CD4-positive, alpha-beta T cell treated with Interleukin-17A for 4 hours (primary cell): ENCODE results near the gene PSMG4.
A peak's percentile ranks its signal among the peaks of the same experiment; 100 is the strongest.

Source experiments
- DNase-seq: peaks from one replicate; pipeline ENCODE4 v3.0.0-alpha.2; 2020; ENCODE audit warnings: mixed read lengths

The PSMG4 gene, protein sequence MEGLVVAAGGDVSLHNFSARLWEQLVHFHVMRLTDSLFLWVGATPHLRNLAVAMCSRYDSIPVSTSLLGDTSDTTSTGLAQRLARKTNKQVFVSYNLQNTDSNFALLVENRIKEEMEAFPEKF

DNA sequence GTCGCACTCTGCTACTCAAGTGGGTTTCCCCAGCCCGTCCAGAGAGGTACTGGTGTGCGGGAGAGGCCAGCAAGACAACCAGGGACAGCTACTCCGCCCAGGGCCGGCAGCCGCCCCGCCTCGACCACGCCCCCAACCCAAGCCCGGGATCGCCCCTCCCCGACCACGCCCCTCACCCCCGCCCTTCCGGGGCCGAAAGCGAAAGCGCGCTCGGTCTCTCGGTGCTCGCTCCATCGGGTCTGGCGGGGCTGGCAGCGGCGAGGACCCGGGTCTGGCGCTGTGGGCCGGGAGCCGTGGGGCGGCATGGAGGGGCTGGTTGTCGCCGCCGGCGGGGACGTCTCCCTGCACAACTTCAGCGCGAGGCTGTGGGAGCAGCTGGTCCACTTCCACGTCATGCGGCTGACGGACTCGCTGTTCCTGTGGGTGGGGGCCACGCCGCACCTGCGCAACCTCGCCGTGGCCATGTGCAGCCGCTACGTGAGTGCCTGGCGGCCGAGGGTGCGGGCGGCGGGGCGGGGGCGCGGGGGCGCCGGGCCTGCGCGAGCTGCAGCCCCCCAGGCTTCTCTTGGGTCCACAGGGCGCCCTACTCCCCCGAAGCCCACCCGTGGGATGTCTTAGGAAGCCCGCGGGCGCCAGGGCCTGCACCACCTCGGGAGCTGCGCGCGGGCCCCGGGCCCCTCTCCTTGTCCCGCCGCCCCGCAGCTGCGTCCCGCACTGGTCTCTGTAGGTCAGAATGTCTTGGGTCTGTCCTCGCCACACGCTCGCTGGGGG, at the start of gene PSMG4:
TSS of gene PSMG4 (plus strand) at position 228 of the 771 bp plus-strand sequence. CDS start at position 304, 76 bp downstream.
- peak; percentile 95 for DNase-seq

DNA sequence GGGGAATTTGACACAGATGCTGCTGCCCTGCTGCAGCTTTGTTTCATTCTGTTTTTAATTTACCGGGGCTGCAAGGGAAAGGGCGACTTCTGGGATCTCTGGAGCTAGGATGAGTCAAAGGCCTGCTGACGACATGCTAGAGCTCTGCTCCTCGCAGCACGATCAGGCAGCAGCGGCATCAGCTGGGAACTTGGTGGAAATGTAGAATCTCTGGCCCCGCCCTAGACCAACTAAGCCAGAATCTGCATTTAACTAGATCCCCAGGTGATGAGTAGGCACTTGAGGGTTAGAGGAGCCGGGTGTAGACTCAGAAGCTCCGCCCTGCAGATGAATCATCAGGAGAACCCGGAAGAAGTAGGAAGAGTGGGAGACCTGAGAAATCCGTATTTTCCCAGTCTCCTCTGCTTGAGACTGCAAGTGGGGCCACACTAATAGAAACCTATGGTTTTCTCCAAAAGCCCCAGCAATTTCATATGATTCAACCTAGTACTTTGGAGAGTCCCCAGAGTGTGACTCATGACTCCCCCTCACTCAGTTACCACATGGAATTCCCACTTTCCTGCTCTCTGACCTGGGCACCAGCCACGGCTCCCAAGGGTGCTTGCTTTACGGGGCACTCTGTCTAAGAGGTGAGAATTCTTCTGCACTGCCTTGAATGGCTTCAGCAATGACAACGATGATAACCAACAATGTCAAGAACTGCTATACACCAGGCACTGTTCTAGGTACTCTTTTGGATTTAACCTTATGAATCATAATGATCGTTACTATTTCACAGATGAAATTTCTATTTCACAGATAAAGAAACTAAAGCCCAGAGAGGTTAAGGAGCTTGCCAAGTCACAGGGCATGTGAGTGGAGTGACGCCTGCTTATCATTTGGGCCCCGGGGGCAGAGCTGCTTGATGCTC, 49.4 kb upstream of the PSMG4 start:
- peak; percentile 39 for DNase-seq

DNA sequence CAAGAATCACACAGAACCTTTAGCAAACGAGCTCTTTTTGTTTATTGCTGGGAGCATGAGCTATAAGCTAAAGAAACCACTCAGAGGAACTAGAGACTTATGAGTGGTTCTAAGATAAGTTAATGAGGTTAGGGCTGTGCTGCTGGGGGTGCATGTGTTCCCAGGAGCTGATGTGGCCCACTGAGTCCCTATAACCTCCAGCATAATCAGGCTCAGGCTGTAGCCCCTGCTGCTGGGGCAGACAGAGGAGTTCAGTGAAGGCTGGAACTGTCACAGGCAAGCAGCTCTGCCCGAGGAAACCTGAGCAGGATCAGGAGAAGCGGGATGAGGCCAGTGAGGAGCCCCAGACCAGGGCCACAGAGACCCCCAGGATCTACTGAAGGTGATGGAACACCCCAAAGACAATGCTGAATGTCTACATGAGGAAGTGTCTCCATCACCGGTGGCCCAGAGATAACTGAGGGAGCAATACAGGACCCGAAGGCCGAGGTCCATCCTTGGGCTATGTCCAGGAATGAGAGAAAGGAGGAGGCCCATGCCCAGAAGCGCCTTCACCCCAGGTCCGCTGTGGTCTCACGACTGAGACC, 48.6 kb upstream of the PSMG4 start:
- DNase-seq: no peak

DNA sequence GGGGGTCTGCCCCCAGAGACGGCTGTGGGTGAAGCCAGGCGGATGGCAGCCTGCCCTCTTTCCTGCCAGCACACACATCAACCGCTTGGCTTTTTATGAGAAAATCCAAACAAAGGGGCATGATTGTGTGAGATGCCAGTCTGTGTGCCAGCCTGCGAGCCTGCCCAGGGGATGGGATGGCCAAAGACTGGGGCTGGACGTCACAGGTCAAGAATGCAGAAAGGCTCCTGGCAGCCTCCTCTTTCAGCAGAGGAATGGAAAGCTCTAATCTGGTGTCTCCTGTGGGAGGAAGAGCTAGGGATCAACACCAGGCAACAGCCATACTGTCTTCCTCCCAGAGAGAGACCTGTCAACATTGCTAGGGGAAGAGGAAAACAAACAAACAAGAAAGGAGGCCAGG, 47.1 kb upstream of the PSMG4 start:
- DNase-seq: no peak

DNA sequence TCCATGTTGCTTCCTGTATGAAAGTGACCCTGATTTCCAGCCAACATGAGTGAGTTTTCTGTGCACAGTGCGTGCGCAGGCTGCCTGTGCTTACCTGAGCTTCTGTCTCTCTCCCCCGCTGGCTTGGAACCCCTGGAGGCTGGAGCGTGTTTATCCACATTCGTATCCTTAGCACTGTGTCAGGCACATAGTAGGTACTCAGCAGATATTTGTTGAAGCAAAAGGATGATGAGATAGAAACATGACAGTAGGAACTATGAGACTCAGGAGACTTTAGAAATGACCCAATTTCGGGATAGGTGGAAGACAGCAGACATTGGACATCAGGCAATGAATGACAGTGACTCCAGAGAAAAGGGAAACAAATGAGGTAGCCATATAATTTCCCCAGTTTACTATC, 46.5 kb upstream of the PSMG4 start:
- DNase-seq: no peak

DNA sequence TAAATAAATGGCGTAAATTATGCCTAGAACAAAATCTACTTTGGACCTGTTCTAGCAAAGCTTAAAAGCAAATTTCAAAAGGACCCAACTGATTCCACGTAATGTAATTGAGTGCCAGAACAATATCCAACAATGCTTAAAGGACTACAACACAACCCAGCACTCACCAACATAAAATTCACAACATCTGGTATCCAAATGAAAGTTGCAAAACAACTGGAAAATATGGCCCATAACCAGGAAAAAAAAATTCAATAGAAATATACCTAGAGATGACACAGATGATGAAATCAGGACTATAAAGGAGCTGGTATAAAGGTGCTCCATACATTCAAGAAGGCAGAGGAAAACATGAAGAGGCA, 45.4 kb upstream of the PSMG4 start:
- no peak for DNase-seq

DNA sequence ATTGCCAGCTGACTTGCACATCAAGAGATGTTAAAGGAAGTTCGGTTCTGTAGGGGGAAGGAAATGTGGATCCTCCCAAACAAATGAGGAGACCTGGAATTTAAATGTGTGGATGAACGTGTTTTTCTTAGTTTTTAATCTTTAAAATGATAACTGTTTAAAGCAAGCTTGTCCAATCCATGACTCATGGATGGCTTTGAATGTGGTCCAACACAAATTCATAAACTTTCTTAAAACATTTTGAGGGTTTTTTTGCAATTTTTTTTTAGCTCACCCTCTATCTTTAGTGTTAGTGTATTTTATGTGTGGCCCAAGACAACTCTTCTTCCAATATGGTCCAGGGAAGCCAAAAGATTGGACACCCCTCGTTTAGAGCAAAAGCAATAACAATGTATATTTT, 43.8 kb upstream of the PSMG4 start:
- no peak for DNase-seq

DNA sequence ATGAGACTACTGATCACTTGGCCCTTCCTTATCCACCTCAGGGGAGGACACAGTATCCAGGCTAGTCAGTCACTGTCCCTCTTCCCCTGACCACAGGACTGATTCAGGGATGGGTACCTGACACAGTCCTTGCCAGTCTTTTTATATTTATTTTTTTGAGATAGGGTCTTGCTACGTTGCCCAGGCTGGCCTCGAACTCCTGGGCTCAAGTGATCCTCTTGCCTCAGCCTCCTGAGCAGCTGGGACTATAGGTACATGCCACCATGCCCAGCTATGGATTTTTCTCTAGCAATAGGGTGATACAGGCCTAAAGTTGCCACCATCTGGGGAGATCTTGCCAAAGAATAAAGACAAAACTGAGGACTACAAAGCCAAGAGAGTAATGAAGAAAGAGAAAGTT, 41.5 kb upstream of the PSMG4 start:
- DNase-seq: no peak

DNA sequence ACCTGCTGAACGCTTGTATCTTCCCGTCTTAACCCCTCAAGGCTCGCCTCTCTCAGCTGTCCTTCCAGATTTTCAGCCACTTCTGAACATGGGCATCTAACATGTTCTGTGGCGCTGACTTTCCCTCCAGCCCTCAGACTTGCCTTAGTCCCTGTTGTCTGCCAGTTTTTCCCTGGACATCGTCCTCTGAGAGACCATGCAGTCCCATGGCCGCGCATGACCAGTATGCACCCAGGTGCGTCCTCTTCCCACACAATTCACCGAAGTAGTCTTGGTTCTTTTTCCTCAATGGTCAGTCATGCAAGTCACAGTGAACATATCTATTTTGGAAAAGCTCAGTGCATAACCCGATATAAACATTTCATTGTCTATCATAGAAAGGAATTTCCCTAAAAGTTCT, 40.5 kb upstream of the PSMG4 start:
- no peak for DNase-seq

DNA sequence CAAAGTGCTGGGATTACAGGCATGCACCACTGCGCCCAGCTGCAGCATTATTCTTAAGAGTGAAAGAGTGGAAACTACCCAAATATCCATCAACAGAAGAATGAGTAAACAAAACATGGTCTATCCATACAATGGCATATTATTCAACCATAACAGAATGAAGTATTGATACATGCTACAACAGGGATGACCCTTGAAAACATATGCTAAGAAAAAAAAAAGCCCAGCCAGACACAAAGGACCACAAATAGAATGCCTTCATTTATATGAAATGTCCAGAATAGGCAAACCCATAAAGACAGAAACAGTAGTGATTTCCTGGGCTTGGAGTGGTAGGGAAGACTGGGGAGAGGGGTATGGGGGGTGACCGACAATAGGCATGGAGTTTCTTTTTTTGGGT, 38.4 kb upstream of the PSMG4 start:
- no peak for DNase-seq

DNA sequence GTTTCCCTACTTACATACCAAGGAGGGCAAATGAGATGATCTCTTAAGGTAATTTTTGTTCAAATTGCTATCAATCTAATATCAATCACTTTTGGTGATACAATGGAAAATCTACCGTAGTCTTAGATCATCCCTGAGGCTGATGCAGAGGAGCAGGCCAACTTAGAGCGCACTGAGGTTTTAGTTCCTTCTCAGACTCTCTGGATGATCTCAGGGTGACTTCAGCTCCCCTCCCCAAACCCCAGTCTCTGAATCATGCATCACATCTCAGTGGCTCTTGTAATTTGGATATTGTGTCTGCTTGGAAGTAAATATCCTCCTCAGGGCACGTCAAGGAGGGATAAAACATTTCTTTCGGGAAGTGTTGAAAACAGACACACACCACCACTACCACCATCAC, 37.2 kb upstream of the PSMG4 start:
- no peak for DNase-seq

DNA sequence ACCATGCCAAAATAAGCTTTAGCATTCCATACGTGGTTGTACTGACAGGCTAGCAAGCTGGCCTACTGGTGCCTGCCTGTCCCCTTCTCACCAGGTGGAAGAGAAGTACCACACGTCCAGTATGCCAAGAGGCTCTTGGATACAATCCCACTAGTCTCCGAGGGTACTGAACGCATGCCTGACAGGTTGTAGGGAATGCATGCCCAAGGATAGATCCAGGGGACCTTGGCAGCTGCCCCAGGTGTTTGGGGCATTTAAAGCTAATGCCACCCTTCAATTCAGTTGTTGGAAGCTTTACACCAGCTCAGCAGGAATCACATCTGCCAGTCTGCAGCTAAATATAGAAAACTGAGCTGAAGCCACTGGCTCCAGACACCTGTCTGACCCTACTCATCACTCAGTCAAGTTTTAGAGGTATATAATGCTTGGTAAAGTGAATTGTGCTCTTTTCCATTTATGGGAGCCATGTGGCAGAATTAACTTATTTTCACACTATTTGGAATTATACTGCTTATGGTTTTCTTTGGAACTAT, 36.2 kb upstream of the PSMG4 start:
- DNase-seq: no peak

DNA sequence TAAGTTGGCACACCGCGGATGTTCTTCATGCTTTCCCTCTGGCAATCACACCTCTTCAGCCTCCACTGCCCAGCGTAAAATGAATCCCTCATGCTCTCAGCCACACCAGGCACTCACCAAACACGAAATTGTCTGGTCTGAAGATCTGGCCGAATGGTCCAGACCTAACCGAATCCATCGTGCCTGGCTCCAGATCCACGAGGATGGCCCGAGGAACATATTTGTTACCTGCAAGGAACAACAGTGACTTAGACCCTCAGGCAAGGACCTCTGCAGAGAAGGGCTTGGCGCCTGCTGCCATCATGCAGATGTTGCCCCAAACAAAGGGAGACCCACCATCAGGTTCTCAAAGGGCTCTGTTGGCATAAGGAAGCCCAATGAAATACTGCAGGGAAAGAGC, 32.7 kb upstream of the PSMG4 start:
- DNase-seq: no peak

DNA sequence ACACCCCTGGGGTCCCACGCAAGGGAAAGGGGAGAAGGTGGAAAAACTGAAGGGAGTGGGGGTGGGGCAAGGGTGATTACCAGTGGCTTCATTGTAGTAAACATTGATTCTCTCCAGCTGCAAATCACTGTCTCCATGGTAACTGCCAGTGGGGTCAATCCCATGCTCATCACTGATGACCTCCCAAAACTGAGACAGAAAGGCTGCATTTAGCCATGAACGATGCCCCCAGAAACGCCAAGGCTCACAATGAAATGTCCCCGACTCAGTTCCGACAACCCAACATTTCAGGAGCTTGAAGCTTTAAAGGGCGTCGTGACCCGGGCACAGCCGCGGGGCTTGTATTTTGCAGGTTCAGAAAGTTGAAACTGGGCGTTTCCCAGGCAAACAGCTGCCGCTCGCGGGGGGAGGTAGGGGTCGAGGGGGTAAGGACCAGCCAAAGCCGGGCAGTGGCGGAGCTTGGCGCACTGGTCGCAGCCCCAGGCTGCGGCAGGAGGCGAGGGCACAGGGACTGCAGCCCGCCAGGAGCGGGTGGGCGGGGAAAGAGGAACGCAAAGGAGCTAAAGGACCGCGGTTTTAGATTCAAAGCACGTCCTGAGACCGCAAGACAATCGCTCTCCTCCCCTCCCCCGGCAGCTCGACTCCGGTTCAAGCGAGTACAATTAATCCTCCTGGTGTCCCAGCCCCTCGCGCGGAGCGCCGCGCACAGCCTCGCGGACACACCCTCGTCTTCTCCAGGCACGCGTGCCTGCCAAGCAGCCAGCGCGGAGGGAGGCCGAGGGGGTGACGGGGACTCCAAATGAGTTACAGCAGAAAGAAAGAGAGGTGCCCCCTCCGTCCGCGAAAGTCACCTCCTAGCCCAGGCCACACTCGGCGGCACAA, 32.0 kb upstream of the PSMG4 start:
- DNase-seq: peak; percentile 27

DNA sequence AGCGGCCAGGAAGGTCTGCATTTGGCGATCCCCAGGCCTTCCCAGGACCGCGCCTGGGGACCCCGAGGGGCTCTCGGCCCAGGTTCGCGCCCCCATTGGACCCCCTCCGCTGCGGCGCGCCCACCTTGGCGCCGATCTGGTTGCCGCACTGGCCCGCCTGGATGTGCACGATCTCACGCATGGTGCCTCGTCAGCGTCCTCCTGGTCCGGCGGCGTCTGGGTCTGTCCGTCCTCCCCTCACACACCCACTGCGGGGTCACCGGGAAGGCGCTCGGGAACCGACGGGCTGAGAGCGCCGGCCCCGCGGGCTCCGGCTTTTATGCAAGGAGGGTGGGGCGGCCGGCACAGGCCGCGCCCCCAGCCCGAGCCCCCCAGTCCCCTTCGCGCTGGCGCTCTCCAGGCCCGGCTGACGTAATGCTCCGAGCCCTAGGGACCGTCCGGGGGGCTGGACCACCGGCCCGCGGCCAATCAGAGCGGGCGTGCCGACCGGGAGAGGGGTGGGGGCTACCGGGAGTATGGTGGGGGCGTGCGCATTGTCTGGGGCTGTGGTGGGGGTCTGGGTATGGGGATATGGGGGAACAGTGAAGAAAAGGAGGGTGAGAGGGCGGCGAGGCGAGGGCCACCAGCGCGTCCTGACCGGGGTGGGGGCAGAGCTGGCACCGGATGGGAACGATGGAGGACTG, 31.2 kb upstream of the PSMG4 start, which contains the start of gene TUBB2B:
TSS of gene TUBB2B (minus strand) at position 291 of the 683 bp plus-strand sequence. CDS start at position 181, 110 bp downstream.
- DNase-seq: no peak

DNA sequence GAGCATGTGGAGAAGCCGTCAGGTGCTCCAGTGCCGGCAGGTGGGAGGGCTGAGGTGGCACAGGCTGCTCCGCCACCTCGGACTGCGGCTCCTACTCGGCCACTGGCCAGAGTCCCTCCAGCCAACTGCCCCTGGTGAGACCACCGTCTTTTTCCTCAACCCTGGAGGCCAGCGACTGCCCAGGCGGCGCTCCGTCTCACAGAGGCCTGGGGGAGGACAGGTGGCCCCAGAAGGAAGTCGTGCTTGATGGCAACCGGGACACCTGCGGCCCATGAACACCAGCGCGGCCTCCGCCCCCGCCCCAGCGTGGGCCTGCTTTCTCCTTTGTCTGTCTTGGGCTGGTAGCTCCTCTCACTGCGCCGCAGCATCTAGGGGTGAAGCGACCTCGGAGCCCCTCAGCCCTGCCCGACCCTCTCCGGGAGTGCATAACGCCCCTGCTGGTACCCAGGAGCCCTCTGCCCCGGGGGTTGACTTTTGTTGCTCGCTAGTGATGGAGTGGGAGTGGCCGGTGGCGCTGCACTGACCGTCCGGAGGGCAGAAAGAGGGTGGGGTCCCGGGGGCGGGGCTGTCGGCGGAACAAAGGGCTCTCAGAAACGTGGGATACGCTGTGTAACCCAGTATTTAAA, 30.6 kb upstream of the PSMG4 start:
- peak; percentile 23 for DNase-seq

DNA sequence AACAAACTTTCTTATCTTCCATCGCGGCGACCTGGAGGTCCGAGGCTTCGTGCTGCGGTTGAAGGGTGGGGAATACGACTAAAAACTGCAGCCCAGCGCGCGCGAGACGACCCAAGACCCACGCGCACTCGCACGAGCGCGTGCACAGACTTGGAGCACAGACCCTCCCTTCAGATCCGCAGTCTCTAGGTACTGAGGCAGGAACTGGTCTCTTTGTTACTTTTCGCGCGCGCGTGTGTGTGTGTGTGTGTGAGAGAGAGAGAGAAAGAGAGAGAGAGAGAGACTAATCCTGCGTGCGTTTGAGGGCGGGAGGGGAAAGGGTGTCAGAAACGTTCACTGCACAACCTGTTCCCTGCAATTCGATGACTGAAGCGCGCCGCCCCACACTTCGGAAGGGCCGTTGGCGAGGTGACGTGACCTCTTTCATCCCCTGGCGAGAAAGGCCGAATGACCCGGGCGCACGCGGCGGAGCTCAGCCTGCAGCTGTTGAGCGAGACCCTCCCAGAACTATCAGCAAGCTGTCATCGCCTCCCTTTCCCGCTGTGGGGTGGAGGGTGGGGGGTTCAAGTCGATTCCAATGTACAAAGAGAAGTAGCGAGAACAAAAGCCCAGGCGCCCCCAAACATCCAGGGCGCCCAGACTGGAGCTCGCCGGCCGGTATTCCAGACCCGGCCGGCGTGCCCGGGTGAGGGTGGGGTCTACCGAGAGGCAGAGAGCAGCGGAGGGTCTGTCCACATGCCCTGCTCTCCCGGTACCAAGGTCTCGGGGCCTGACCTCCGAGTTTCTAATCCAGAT, 29.8 kb upstream of the PSMG4 start:
- DNase-seq: peak; percentile 52

DNA sequence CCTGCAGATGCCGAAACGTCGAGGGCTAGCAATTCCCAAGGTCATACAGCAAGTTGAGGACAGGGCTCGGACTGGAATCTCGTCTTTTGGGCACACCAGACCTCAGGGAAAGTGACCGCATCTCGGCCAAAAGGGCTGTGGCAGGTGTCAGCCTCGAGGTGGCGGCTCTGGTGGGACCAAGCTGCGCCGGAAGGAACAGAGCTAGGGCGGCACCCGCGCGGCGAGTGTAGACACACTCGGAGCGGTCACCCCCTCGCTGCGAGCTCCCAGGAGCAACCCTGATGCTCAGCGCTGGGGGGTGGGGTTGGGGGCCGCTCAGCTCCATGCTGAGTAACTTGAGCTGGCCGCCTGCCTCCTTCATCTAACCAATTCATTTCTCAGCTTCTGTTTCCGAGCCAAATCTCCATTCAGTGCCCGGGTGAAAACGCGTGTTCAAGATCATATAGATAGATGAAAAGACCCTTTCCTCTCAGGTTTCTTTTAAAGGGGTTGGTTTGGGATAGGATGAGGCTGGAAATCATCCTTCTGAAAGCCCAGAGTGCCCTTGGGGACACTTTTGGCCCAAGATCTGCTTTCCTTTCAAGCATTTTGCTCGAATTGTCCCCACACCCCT, 29.1 kb upstream of the PSMG4 start:
- DNase-seq: peak; percentile 47

DNA sequence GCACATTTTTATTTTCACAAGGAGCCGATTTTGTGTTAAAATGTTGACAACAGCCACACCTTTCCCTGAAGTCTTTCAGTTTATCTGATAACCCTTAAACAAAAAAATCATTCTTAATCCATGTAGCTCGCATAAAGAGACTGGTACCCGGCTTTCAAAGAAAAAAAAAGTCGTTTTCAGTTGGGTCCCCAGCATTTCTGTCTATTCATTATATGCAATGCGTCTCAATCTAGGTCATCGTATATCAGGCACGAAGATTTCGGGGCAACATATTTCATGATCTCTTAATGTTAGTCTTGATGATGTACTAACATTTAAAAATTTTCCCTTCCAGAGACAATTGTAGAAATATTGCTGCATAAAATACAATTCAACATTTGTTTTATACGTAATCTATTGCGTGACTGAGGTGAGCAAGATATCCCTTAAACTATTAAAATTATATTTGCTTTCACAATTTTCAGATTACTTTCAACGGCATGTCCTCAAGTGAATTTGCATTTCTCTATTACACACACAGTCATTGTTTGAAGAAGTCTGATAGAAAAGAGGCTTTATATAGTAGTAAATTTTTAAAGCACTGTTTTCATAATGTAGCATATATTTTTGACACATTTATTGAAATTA, 28.4 kb upstream of the PSMG4 start:
- no peak for DNase-seq
